GM12874 (cell line): ENCODE measurements around the gene GOLGA6A.

Experiments
- TF ChIP-seq, protein P1 (sequence below): IDR thresholded peaks from 2 replicates; pipeline ENCODE4 v1.5.1; 2011; ENCODE audit warnings: low read depth, mild to moderate bottlenecking, control low read depth, low read length, moderate library complexity; ENCODE audit not compliant: insufficient read depth

The GOLGA6A gene

DNA sequence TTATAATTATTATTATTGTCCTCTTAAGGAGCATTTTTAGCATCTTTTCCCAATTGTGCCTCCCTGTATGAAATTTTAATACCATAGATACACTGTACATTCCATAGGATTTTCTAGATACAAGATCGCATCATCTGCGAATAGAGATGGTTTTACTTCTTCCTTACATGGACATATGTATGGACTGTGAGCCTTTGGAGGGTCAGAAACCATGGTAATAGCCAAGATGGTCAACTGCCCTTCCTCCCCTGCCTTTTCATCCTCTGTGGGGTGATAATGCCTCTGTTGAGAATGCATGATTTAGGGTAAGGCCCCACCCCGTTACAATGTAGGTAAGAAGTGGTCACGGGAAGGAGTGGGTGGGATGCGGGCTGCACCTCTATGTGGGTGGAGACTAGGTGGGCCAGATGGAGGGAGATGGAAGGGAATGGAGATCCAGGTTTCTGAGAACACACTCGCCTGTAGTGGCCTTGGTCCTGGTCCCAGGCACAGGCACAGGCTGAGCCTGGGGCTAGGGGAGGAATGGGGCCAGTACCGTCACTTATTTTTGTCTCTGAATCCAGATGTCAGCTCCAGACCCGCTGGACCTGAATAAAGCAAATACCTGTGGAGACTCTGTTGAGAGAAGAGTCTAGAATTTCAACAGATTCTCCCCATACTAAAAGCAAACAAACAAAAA lies 31.7 kb downstream of the GOLGA6A start:
- TF ChIP-seq, protein P1, sequence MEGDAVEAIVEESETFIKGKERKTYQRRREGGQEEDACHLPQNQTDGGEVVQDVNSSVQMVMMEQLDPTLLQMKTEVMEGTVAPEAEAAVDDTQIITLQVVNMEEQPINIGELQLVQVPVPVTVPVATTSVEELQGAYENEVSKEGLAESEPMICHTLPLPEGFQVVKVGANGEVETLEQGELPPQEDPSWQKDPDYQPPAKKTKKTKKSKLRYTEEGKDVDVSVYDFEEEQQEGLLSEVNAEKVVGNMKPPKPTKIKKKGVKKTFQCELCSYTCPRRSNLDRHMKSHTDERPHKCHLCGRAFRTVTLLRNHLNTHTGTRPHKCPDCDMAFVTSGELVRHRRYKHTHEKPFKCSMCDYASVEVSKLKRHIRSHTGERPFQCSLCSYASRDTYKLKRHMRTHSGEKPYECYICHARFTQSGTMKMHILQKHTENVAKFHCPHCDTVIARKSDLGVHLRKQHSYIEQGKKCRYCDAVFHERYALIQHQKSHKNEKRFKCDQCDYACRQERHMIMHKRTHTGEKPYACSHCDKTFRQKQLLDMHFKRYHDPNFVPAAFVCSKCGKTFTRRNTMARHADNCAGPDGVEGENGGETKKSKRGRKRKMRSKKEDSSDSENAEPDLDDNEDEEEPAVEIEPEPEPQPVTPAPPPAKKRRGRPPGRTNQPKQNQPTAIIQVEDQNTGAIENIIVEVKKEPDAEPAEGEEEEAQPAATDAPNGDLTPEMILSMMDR, result no peak

DNA sequence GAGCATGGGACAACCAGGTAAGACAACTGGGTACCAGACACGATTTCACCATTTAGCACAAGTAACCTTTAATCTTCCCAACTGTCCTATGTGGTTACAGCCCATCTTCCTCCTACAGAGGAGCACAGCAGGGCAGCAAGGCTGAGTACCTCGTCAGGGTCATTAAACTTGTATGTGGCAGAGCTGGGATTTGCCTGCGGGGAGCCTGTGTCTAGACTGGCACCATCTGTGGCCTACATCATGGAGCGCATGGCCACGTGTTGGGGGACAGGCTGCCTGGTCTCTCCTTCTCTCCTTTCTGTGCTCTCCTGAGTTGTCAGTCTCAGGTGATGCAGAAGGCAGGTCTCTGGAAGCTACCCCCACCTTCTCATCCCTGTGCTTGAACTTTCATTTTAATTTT lies 32.2 kb downstream of the GOLGA6A start:
- TF ChIP-seq, protein P1, result no peak

- TF ChIP-seq, protein P1, result no peak
Observed at GRCh38 chr15:74046275-74046674, 36.1 kb downstream of the GOLGA6A start.

DNA sequence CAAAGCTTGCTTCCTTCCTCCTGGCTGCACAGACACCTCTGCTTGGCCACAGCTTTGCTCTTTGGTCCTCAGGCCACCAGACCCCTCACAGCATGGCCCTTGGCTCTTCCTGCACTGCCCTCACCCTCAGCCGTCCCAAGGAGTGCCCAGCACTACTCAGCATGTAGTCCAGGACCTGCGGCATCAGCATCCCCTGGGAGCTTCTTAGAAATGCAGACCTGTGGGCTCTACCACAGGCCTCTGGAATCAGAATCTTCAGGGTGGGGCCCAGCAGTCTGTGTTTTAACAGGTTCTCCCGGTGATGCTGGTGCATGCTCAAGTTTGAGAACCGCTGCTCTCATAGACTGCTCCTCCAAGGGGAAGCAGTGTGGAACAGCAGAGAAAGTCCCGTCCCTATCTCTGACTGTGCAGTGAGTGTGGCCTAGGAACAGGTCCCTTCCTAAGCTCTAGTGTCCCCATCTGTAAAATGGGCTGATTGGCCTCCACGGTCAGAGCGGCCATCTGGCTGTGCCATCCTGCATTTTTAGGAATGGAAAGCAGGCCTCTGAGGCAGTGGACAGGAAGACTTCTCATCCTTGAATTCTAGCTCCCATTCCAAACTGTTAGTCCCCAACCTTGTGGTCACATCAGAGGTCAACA lies 36.6 kb downstream of the GOLGA6A start:
- TF ChIP-seq, protein P1, result no peak

- TF ChIP-seq, protein P1, result no peak
Observed at GRCh38 chr15:74045184-74045583, 37.2 kb downstream of the GOLGA6A start.

DNA sequence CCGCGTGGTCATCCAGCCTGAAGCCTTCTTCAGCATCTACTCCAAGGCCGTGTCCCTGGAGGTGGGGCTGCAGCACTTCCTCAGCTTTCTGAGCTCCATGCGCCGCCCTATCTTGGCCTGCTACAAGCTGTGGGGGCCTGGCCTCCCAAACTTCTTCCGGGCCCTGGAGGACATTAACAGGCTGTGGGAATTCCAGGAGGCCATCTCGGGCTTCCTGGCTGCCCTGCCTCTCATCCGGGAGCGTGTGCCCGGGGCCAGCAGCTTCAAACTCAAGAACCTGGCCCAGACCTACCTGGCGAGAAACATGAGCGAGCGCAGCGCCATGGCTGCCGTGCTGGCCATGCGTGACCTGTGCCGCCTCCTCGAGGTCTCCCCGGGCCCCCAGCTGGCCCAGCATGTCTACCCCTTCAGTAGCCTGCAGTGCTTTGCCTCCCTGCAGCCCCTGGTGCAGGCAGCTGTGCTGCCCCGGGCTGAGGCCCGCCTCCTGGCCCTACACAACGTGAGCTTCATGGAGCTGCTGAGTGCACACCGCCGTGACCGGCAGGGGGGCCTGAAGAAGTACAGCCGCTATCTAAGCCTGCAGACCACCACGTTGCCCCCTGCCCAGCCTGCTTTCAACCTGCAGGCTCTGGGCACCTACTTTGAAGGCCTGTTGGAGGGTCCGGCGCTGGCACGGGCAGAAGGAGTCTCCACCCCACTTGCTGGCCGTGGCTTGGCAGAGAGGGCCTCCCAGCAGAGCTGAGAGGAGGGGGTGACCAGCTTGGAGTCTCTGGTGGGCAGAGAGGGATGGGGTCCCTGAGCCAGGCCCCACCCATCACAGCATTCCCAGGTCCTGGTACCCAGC lies 37.9 kb downstream of the GOLGA6A start:
- TF ChIP-seq, protein P1, result no peak
